PC-9 (cell line): Measurements from ENCODE around the gene CTXND1.

Experiments
- EZH2 ChIP-seq: fragments of 200-600 bp; sonication (generic); IDR thresholded peaks from 2 replicates; pipeline ENCODE4 v1.8.0; 2017; ENCODE audit warnings: antibody characterized with exemption, low read depth
- TF ChIP-seq, protein P1 (sequence below): fragments of 200-600 bp; sonication (generic); conservative IDR thresholded peaks from 2 replicates; pipeline ENCODE4 v1.6.1; 2017; ENCODE audit warnings: mixed run types, antibody characterized with exemption, mild to moderate bottlenecking, moderate library complexity

DNA sequence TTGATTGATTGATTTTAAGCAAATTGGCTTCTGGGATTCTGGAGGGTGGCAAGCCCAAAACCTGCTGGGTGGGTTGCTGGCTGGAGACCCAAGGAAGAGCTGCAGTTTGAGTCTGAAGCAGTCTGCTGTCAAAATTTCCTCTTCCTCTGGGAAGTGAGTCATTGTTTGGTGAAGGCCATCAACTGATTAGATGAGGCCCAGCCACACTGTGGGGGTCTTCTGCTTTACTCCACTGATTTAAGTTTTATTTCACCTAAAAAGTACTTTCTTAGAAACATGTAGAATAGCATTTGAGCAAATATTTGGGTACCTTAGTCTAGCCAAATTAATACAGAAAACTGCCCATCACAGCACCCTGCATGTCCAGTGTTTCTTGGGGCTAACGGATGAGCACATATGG lies 65.4 kb downstream of the CTXND1 start:
- no peak for TF ChIP-seq EZH2
- TF ChIP-seq, protein P1, sequence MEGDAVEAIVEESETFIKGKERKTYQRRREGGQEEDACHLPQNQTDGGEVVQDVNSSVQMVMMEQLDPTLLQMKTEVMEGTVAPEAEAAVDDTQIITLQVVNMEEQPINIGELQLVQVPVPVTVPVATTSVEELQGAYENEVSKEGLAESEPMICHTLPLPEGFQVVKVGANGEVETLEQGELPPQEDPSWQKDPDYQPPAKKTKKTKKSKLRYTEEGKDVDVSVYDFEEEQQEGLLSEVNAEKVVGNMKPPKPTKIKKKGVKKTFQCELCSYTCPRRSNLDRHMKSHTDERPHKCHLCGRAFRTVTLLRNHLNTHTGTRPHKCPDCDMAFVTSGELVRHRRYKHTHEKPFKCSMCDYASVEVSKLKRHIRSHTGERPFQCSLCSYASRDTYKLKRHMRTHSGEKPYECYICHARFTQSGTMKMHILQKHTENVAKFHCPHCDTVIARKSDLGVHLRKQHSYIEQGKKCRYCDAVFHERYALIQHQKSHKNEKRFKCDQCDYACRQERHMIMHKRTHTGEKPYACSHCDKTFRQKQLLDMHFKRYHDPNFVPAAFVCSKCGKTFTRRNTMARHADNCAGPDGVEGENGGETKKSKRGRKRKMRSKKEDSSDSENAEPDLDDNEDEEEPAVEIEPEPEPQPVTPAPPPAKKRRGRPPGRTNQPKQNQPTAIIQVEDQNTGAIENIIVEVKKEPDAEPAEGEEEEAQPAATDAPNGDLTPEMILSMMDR: no peak
